GM21717 (cell line): ENCODE measurements around the gene TCTN2.

Source experiments
- ATAC-seq: cut with Tn5 transposase; IDR thresholded peaks from one replicate; pipeline ENCODE4 v1.9.1; 2021; ENCODE audit warnings: mild to moderate bottlenecking, moderate library complexity; ENCODE audit not compliant: unreplicated experiment

TCTN2 gene

GRCh38 chr12:123683964-123684363, 13.1 kb downstream of the TCTN2 start:
- ATAC-seq = no peak

GRCh38 chr12:123686636-123687190, 15.8 kb downstream of the TCTN2 start:
- no peak for ATAC-seq

DNA sequence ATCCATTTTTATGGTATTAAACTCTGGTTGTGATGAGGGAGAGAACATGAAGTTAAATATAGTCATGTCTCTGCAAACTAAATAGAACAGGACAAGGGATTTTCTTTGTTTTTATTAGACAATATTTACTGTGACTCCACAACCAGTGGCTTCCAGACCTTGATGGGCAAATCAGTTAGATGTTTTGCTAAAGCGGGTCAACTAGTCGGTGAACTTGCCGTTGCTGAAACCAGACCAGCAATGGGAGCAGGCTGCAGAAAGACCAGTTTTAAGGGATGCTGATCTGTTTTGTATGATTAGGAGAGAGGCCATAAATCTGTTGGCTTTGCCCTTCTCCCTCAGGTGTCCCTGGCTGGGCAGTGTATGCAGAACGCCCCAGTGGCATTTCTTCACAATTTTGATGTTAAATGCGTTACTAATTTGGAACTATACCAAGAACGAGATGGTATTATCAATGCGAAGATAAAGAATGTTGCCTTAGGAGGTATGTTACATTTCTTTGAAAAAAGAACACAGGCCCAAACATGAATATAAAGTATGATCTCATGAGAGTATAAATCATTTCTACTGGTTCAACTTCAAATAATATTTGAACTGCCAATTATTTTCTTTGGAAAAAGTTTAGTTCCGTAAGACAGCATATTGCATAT, 19.4 kb downstream of the TCTN2 start:
- ATAC-seq = no peak

DNA sequence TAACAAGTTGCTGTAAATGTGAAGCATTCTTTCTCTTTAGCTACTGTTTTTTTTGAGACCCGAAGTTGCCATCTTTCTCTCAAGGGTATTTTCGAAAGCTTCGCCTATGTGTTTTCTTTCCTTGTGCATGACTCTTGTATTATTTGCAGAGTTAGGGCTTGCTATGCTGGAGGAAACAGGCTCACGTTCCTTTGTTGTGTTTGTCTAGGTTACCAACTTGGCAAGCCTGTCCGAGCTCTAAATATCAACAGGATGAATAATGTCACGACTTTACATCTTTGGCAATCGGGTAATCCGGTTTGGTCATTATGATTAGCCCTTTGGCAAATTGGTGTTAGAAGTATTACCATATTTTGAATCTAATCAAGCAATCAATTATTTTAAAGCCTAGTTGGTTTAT, 25.3 kb downstream of the TCTN2 start:
- ATAC-seq = no peak

- ATAC-seq = no peak
These were observed 25.7 kb downstream of the TCTN2 start for GRCh38 chr12:123696646-123697045.

- no peak for ATAC-seq
These were observed 35.0 kb downstream of the TCTN2 start for GRCh38 chr12:123705935-123706334.

- no peak for ATAC-seq
These were observed 36.6 kb downstream of the TCTN2 start for GRCh38 chr12:123707466-123707865.

- no peak for ATAC-seq
These were observed 41.9 kb downstream of the TCTN2 start for GRCh38 chr12:123712780-123713319.

DNA sequence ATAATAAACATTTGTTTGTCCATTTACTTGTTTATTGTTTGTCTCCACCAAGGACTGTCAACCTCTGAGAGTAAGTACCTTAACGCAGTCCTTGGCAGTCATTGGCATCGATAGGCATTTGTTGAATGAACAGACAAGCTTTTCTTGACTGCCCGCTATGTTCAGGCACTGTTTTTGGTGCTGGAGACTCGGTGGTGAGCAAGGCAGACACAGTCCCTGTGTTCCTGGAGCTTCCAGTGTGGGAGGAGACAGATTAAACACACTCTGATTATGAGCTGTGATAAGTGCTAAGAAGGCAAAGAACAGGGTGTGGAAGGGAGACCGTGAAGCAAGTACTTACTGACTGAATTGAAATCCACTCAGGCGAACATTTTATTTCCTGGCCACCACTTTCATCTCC, 42.5 kb downstream of the TCTN2 start:
- ATAC-seq = no peak

GRCh38 chr12:123713823-123714585, 43.1 kb downstream of the TCTN2 start:
- ATAC-seq = peak; percentile 28

DNA sequence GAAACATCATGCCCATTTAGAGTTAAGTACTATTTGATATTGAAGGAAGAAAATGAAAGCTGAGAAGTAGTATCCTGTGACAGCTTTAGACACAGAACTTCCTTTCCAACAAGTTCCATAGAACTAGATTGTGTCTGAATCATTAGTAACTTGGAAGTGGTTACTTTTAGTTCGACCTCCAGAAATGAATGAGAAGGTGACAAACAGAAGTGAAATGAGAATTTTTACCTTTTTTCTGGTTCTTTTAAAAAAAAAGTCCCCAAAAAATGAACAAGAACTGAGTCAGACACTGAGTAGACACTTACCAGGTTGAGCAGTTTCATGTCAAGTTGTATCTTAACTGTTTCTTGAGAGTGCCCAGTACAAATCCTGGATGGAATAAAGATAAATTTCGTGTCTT, 44.3 kb downstream of the TCTN2 start:
- no peak for ATAC-seq

- no peak for ATAC-seq
These were observed 46.4 kb downstream of the TCTN2 start for GRCh38 chr12:123717350-123717749.

DNA sequence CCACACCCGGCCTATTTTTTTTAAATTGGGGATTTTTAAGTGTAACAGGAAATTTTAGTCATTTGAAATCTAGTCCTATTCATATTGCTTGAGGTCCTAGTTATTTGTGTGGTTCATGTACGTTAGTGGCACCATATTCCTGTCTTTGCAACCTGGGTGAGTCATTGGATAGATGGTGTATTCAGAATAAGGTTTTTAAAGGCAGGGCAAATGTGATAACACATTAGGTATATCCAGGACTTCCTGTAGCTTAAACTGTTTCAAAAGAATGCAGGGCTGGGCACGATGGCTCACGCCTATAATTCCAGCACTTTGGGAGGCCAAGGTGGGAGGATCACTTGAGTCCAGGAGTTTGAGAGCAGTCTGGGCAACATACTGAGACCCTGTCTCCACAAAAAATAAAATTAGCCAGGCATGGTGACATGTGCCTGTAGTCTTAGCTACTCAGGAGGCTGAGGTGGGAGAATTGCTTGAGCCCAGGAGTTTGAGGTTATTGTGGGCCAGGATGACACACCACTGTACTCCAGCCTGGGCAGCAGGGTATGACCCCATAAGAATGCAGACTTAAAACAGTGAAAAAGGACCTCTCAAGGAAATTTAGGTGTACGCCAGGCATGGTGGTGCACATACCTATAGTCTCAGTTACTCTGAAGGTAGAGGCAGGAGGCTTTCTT, 49.4 kb downstream of the TCTN2 start:
- ATAC-seq = no peak

DNA sequence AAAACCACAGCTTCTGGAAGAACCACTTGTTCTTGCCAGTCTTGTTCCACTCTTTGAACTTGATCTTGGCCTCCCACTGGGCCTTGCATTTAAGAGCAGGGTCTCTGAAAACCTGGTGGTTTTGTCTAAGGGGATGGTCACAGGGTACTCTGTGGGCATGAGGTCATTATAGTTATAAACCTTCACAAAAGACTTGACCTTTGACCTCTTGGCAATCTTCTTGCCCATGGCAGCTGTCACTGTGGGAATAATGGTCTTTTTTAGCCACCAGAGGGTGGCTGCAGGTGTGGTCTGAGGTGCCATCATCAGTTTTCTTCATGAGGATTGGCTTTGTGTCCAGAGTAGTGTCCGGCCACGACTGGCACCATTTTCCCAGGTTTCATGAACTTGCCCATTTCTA, 50.3 kb downstream of the TCTN2 start:
- ATAC-seq = no peak

GRCh38 chr12:123723011-123723410, 52.1 kb downstream of the TCTN2 start:
- no peak for ATAC-seq

GRCh38 chr12:123723765-123724164, 52.9 kb downstream of the TCTN2 start:
- ATAC-seq = no peak

- no peak for ATAC-seq
These were observed 55.3 kb downstream of the TCTN2 start for GRCh38 chr12:123726244-123726643.

- ATAC-seq = no peak
These were observed 56.0 kb downstream of the TCTN2 start for GRCh38 chr12:123726962-123727361.

GRCh38 chr12:123727878-123728277, 57.0 kb downstream of the TCTN2 start:
- no peak for ATAC-seq

DNA sequence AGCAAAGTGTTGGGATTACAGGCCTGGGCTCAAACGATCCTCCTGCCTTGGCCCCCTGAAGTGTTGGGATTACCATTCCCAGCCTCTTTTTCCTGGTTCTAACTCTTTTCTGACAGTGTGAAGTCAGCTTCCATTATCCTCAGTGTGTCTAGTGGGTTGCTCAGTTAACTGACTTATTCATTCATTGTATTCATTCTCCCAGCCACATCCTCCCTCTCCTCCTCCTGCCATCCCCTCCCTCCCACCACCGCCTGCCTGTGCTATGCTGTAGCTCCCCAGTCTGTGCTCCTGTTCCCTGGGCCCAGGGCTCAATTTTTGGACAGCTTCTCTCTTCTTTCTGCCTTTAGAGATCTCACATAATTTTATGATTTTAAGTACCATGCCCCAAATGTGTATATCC, 60.7 kb downstream of the TCTN2 start:
- no peak for ATAC-seq

DNA sequence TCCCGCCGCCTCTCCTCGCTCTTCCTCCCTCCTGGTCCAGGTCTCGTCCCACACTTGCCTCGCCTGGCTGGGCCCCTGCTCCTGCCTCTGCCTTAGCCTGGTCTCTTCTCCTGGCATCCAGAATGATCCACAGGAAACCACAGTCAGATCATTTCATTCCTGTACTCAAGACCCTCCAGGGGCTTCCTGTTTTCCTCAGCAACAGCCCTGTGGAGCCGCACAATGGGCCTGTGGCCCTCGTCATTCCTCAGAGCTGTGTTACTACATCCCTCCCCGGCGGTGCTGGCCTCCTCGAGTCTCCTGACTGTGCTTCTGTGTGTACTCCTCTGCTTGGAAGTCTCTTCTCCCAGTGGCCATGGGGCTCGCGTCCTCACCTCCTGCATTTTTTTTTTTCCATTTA, 61.3 kb downstream of the TCTN2 start:
- ATAC-seq = no peak
